ENCODE measurements around the gene AJAP1.

Gene AJAP1

GRCh38 chr1:4708840-4709507 lies 54.6 kb downstream of the AJAP1 start:
- DNase-seq, result no peak

- no peak for DNase-seq
These were observed 55.2 kb downstream of the AJAP1 start for GRCh38 chr1:4709641-4710040.

- DNase-seq, result no peak
These were observed 56.4 kb downstream of the AJAP1 start for GRCh38 chr1:4710592-4711415.

- no peak for DNase-seq
These were observed 57.2 kb downstream of the AJAP1 start for GRCh38 chr1:4711416-4712275.

GRCh38 chr1:4713669-4714068 lies 59.3 kb downstream of the AJAP1 start:
- no peak for DNase-seq

GRCh38 chr1:4716406-4716805 lies 62.0 kb downstream of the AJAP1 start:
- DNase-seq, result no peak

- no peak for DNase-seq
These were observed 63.7 kb downstream of the AJAP1 start for GRCh38 chr1:4718071-4718470.

GRCh38 chr1:4723106-4723505 lies 68.7 kb downstream of the AJAP1 start:
- no peak for DNase-seq

GRCh38 chr1:4724001-4724400 lies 69.6 kb downstream of the AJAP1 start:
- no peak for DNase-seq

GRCh38 chr1:4724695-4725250 lies 70.4 kb downstream of the AJAP1 start:
- DNase-seq, result peak; percentile 73

GRCh38 chr1:4725416-4725815 lies 71.0 kb downstream of the AJAP1 start:
- DNase-seq, result no peak

- no peak for DNase-seq
These were observed 72.4 kb downstream of the AJAP1 start for GRCh38 chr1:4726620-4727341.

GRCh38 chr1:4728319-4729089 lies 74.1 kb downstream of the AJAP1 start:
- no peak for DNase-seq

GRCh38 chr1:4729090-4729471 lies 74.7 kb downstream of the AJAP1 start:
- no peak for DNase-seq

- DNase-seq, result no peak
These were observed 75.7 kb downstream of the AJAP1 start for GRCh38 chr1:4730078-4730477.

GRCh38 chr1:4733446-4734177 lies 79.2 kb downstream of the AJAP1 start:
- DNase-seq, result no peak

- no peak for DNase-seq
These were observed 79.8 kb downstream of the AJAP1 start for GRCh38 chr1:4734219-4734618.

GRCh38 chr1:4734791-4735190 lies 80.4 kb downstream of the AJAP1 start:
- DNase-seq, result no peak

GRCh38 chr1:4736254-4736653 lies 81.8 kb downstream of the AJAP1 start:
- no peak for DNase-seq

- no peak for DNase-seq
These were observed 87.5 kb downstream of the AJAP1 start for GRCh38 chr1:4741876-4742423.
